OCI-LY7 (cell line): ENCODE results near the gene ERCC6. TPM values are rescaled to one million over a fixed set of nuclear protein-coding genes. Genes with fewer than 3 reads are reported as not detected.

Experiments used
- Bru-seq: library from RNA; stranded (reverse); fragments of 400-500 nt; gene quantifications from one replicate; lab custom pipeline; 2021; lab: Mats Ljungman, UMichigan
- BruChase-seq, 2 experiments: library from RNA; stranded (reverse); fragments of 400-500 nt; gene quantifications; one replicate each; lab custom pipeline; 2021; lab: Mats Ljungman, UMichigan
- BruUV-seq: library from RNA; stranded (reverse); fragments of 400-500 nt; replicated peaks from 2 replicates; lab custom pipeline; 2021; lab: Mats Ljungman, UMichigan
- CTCF ChIA-PET: fragments of 300-600 bp; sonication (Branson Sonifier 250); formaldehyde crosslinking; loops from one replicate; lab custom pipeline; 2022; ENCODE audit warnings: antibody characterized with exemption; ENCODE audit not compliant: unreplicated experiment; lab: Charles Lee
- POLR2A ChIA-PET: fragments of 300-600 bp; sonication (Branson Sonifier 250); formaldehyde crosslinking; loops from one replicate; lab custom pipeline; 2022; ENCODE audit warnings: antibody characterized with exemption; lab: Charles Lee
- DNase-seq: peaks from one replicate; pipeline ENCODE4 v3.0.0-alpha.2; 2015; ENCODE audit warnings: low spot score
- H2AFZ ChIP-seq: fragments of 200-600 bp; sonication (generic), shearing (Covaris generic); 2 replicates; pipeline ENCODE4 v1.6.1; 2014; ENCODE audit warnings: mild to moderate bottlenecking, antibody characterized with exemption, low read length, moderate library complexity
- H3K27ac ChIP-seq: fragments of 200-600 bp; sonication (generic); 2 replicates; pipeline ENCODE4 v1.5.1; 2014; ENCODE audit warnings: mixed run types, low read depth, mild to moderate bottlenecking, moderate library complexity, low read length, inconsistent platforms; ENCODE audit not compliant: poor library complexity, severe bottlenecking
- H3K36me3 ChIP-seq: fragments of 200-600 bp; sonication (generic); 2 replicates; pipeline ENCODE4 v1.6.1; 2014; ENCODE audit warnings: mild to moderate bottlenecking, antibody characterized with exemption, low read length, moderate library complexity, mixed read lengths; ENCODE audit not compliant: insufficient read depth
- H3K4me1 ChIP-seq: fragments of 200-600 bp; sonication (generic); 2 replicates; pipeline ENCODE4 v1.5.1; 2014; ENCODE audit warnings: mild to moderate bottlenecking, low read length; ENCODE audit not compliant: insufficient read depth, poor library complexity, severe bottlenecking
- H3K4me2 ChIP-seq: fragments of 200-600 bp; sonication (generic); 2 replicates; pipeline ENCODE4 v1.6.1; 2014; ENCODE audit warnings: mild to moderate bottlenecking, low read length
- H3K4me3 ChIP-seq: fragments of 200-600 bp; sonication (generic); 2 replicates; pipeline ENCODE4 v1.5.1; 2014; ENCODE audit warnings: mild to moderate bottlenecking, low read depth, low read length; ENCODE audit not compliant: poor library complexity, severe bottlenecking
- H3K79me2 ChIP-seq: fragments of 200-600 bp; sonication (generic); 2 replicates; pipeline ENCODE4 v1.6.1; 2016; ENCODE audit warnings: low read depth, mild to moderate bottlenecking, low read length, moderate library complexity, mixed read lengths; ENCODE audit not compliant: insufficient read depth
- H3K9me2 ChIP-seq: fragments of 200-600 bp; sonication (generic); 2 replicates; pipeline ENCODE4 v1.6.1; 2016; ENCODE audit warnings: mild to moderate bottlenecking, low read length, mixed read lengths; ENCODE audit not compliant: insufficient read depth
- H3K9me3 ChIP-seq: fragments of 200-600 bp; sonication (generic); 2 replicates; pipeline ENCODE4 v1.6.1; 2014; ENCODE audit warnings: mild to moderate bottlenecking, mixed run types, low read length, mixed read lengths
- H4K20me1 ChIP-seq: fragments of 200-600 bp; sonication (generic); 2 replicates; pipeline ENCODE4 v1.6.1; 2014; ENCODE audit warnings: mild to moderate bottlenecking, antibody characterized with exemption, low read length, moderate library complexity, mixed read lengths; ENCODE audit not compliant: insufficient read depth
- CTCF ChIP-seq: fragments of 200-600 bp; sonication (generic); conservative IDR thresholded peaks from 2 replicates; pipeline ENCODE4 v1.5.1; 2014; ENCODE audit warnings: mild to moderate bottlenecking, antibody characterized with exemption, low read length, moderate library complexity, mixed read lengths
- EZH2phosphoT487 ChIP-seq: fragments of 200-600 bp; sonication (generic); IDR thresholded peaks from 2 replicates; pipeline ENCODE4 v1.6.1; 2018; ENCODE audit warnings: low read depth, borderline replicate concordance, mild to moderate bottlenecking, mixed run types, antibody characterized with exemption, low read length, moderate library complexity, mixed read lengths
- intact Hi-C: fragments of 100-400 bp; cut with micrococcal nuclease; formaldehyde crosslinking; loops from one replicate; pipeline ENCODE4 v1.10.0; 2022; ENCODE audit not compliant: unreplicated experiment
- long read RNA-seq: library from polyadenylated mRNA; stranded (forward); transcript quantifications from one replicate; pipeline ENCODE4 v2.0.0, GENCODE V29; 2022
- total RNA-seq, 2 experiments: library from RNA; depleted of rRNA in 1 of 2; stranded (reverse); fragments of >200 nt in 1 of 2; shearing (Covaris generic) in 1 of 2; gene quantifications; 2 replicates each; pipeline ENCODE4 v1.2.3, GENCODE V29; 2014 to 2022

ERCC6 gene
- total RNA-seq (2014; rRNA removed; shearing (Covaris generic)), result 7.8 and 8.8 TPM in 2 replicates
- total RNA-seq (2022), result 21.9 and 25.7 TPM in 2 replicates
- percentile 62 among the genes with signal in this experiment for Bru-seq, nascent RNA
- percentile 54 among the genes with signal in this experiment for BruChase-seq, experiment 1, labeled RNA remaining after a 6-hour chase
- percentile 61 among the genes with signal in this experiment for BruChase-seq, experiment 2, labeled RNA remaining after a 2-hour chase
- long read RNA-seq, full-length matches to known transcripts, result 3 of 9 reads
- long read RNA-seq, partial matches to known transcripts, result 3 of 9 reads
- long read RNA-seq, other reads (novel, unspliced or antisense), result 3 of 9 reads

- intact Hi-C loops, result no loop called here
- Histone ChIP-seq H3K4me3 (peak within 1 kb of the TSS; percentile 74), H3K9me3 (no peaks in the 10 kb centered on the region), H3K36me3 (no peaks in the 10 kb centered on the region), H3K4me2 (peak within 1 kb of the TSS; percentile 91), H3K27ac (peak within 1 kb of the TSS; percentile 49), H2AFZ (peak within 1 kb of the TSS; percentile 99), H3K4me1 (peaks cover 33% of the 10 kb centered on the region), H3K79me2 (peaks cover 6% of the 10 kb centered on the region; the same call in 1 of the 2 replicates), H4K20me1 (no peaks in the 10 kb centered on the region), H3K9me2 (no peaks in the 10 kb centered on the region)
- DNase-seq, result peak; percentile 97
- CTCF ChIA-PET, result interaction anchor here (0.5 to 1.0 kb wide), 3 partner anchors 131 to 736 kb away, joined by 3 to 5 read pairs (median 5); no protein-coding TSS in a partner anchor
- POLR2A ChIA-PET, result interaction anchor here (0.5 to 1.4 kb wide), 10 partner anchors 9 to 1229 kb away, joined by 3 to 10 read pairs (median 3); no protein-coding TSS in a partner anchor
- TF ChIP-seq EZH2phosphoT487 (no peak), CTCF (0 out of 2 replicates have a peak, but pooled peaks have one; percentile 15)
- no TSS peak for BruUV-seq
These were observed at the start of gene ERCC6 for GRCh38 chr10:49538381-49539319. TSS of gene ERCC6 (minus strand) at chr10:49539121.

GRCh38 chr10:49587981-49588380 is 49.1 kb upstream of the ERCC6 start:
- H3K4me2 ChIP-seq, result no peak overlapping the region
- POLR2A ChIA-PET, result no interaction called here
- CTCF ChIA-PET, result no interaction called here

More at GRCh38 chr10:49587981-49588380, 49.1 kb upstream of the ERCC6 start:
- no TSS peak for BruUV-seq
- no peak overlapping the region for H3K4me3 ChIP-seq
- no peak overlapping the region for H3K27ac ChIP-seq
- H3K9me2 ChIP-seq, result no peaks in the 10 kb centered on the region
- H2AFZ ChIP-seq, result no peak overlapping the region
- intact Hi-C loops, result no loop called here
- H3K79me2 ChIP-seq, result no peaks in the 10 kb centered on the region
- no peak for DNase-seq
- no peaks in the 10 kb centered on the region for H3K36me3 ChIP-seq
- TF ChIP-seq CTCF (no peak), EZH2phosphoT487 (no peak)
- H3K4me1 ChIP-seq, result no peaks in the 10 kb centered on the region
- H4K20me1 ChIP-seq, result no peaks in the 10 kb centered on the region
- H3K9me3 ChIP-seq, result no peaks in the 10 kb centered on the region
